Spleen (tissue), 11 donors: Measurements from ENCODE around the gene UNC50. TPM values are rescaled to one million over a fixed set of nuclear protein-coding genes. Genes with fewer than 3 reads are reported as not detected.

Experiments used
- DNase-seq: peaks from one replicate; pipeline ENCODE4 v3.0.0-alpha.2; 2020
- H3K27ac ChIP-seq, 8 donors: fragments of 200-600 bp; sonication (generic) in 7 of 8; 1 replicate in 4 of 8; 2 replicates in 4 of 8; pipeline versions ENCODE4 v1.5.0 to v1.8.0; 2016 to 2021; ENCODE audit warnings: inconsistent platforms in 4 of 8, mild to moderate bottlenecking in 4 of 8, moderate library complexity in 1 of 8
- H3K27me3 ChIP-seq, 7 donors: fragments of 200-600 bp; sonication (generic) in 6 of 7; replicated peaks in 1 of 7; 1 replicate in 4 of 7; 2 replicates in 3 of 7; pipeline versions ENCODE4 v1.5.0 to v1.8.0; 2016 to 2021; ENCODE audit warnings: inconsistent platforms in 3 of 7, mild to moderate bottlenecking in 1 of 7
- H3K36me3 ChIP-seq, 6 donors: fragments of 200-600 bp; sonication (generic) in 5 of 6; 1 replicate in 4 of 6; 2 replicates in 2 of 6; pipeline versions ENCODE4 v1.5.0 to v1.8.0; 2016 to 2021; ENCODE audit warnings: inconsistent platforms in 2 of 6
- H3K4me1 ChIP-seq, 6 donors: fragments of 200-600 bp; sonication (generic) in 5 of 6; 1 replicate in 3 of 6; 2 replicates in 3 of 6; pipeline versions ENCODE4 v1.5.0 to v1.8.0; 2016 to 2021; ENCODE audit warnings: inconsistent platforms in 3 of 6
- H3K4me3 ChIP-seq, 8 donors: fragments of 200-600 bp; sonication (generic) in 7 of 8; 1 replicate in 4 of 8; 2 replicates in 4 of 8; pipeline versions ENCODE4 v1.5.0 to v1.8.0; 2016 to 2021; ENCODE audit warnings: inconsistent platforms in 4 of 8, mild to moderate bottlenecking in 4 of 8, moderate library complexity in 2 of 8
- H3K9me3 ChIP-seq, 8 donors: fragments of 200-600 bp; sonication (generic) in 7 of 8; 1 replicate in 4 of 8; 2 replicates in 4 of 8; pipeline versions ENCODE4 v1.5.0 to v1.8.0; 2016 to 2021; ENCODE audit warnings: inconsistent platforms in 4 of 8
- POLR2A ChIP-seq, 3 donors: fragments of 450-650 bp; IDR thresholded peaks; one replicate each; pipeline ENCODE4 v1.5.1; 2017; ENCODE audit warnings: antibody characterized with exemption in 3 of 3, mild to moderate bottlenecking in 1 of 3
- POLR2AphosphoS5 ChIP-seq, 3 donors: sonication (generic); formaldehyde crosslinking; IDR thresholded peaks; one replicate each; pipeline ENCODE4 v1.5.1; 2017; ENCODE audit warnings: antibody characterized with exemption in 3 of 3
- WGBS, 5 donors: extraction: QIAGEN DNeasy Blood & Tissue Kit in 3 of 5; methylation state at CpG; one replicate each; pipeline versions ENCODE4 v1.1.5 to v1.1.7; 2013 to 2018; 5-methylcytosine and 5-hydroxymethylcytosine counted together
- intact Hi-C: fragments of 100-400 bp; cut with DNase I; formaldehyde crosslinking; loops from one replicate; pipeline ENCODE4 v1.15.0; 2023; ENCODE audit warnings: low total_unique reads
- polyA plus RNA-seq, 3 donors: library from polyadenylated mRNA; stranded (reverse); fragments of 200-250 nt; gene quantifications; one replicate each; pipeline ENCODE4 v1.2.1, GENCODE V29; 2013
- total RNA-seq, 7 donors: library from RNA; depleted of rRNA in 3 of 7; stranded (reverse); fragments of >200 nt in 3 of 7; fragmentation: NEBNext Ultra II Directional in 4 of 7; extraction: Animal tissue kit (Norgen Biotek cat#: 25700) in 4 of 7; gene quantifications; one replicate each; pipeline versions ENCODE4 v1.1.0 to v1.2.1, GENCODE V29; 2016 to 2021
- TF ChIP-seq, protein P1 (sequence below), 11 experiments: fragments of 200-600 bp in 7 of 11; fragments of 450-650 bp in 4 of 11; sonication (generic) in 4 of 11; IDR thresholded peaks in 8 of 11; conservative IDR thresholded peaks in 3 of 11; 1 replicate in 7 of 11; 2 replicates in 4 of 11; pipeline versions ENCODE4 v1.4.0 to v1.8.0; 2016 to 2021; ENCODE audit warnings: antibody characterized with exemption in 11 of 11, inconsistent platforms in 4 of 11, mild to moderate bottlenecking in 1 of 11
- donor health status: healthy with polysubstance abuse.
- donor health status: DM: no; HTN: no; CAD: no; lungs with moderate emphysema.
- donor health status: DM: no; HTN: no; CAD: no.
- donor health status: Bipolar disorder and iron deficiency.
- donor health status: healthy.
- donor health status: DM: no; HTN: no; CAD: no.
- donor health status: DM: yes; HTN: yes; CAD: no.

Gene UNC50
- total and polyA plus RNA-seq, 10 donors: 32.1 to 56.5 (median 43.3) TPM

DNA sequence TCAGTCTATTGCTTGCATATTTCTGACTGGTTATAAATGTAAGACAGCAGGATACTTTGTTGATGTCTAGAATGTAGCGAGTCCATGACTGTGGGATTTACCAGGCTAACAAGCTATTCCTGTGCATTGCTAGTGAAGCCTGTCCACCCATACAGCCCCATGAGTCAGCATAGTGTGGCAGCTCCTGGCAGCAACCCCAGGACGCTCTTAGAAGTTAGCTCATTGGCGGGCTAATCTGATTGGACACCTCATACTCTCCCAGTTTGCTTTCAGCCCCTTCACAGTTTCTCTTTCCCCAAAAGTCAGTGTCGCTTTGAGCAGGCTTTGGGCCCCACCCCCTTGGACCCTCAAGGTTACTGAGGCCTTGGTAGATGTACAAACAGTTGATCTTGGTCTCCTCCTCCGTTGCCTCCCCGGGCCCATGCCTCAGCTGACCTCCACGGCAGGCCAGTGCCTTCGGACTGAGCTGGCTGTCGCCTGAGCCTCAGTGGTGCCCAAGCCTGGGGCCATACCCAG lies 48.1 kb upstream of the UNC50 start:
- no peak overlapping the region for H3K27ac ChIP-seq
- no peaks in the 10 kb centered on the region for H3K9me3 ChIP-seq
- H3K4me3 ChIP-seq: no peak overlapping the region
- no peak for TF ChIP-seq POLR2A (IDR thresholded peaks at IDR 0.05)
- TF ChIP-seq POLR2AphosphoS5 (IDR thresholded peaks at IDR 0.05): peak in 1 of 3 donors; percentile 23
- H3K4me1 ChIP-seq: peaks cover 0 to 35% (median 5%) of the 10 kb centered on the region in 6 donors
- H3K36me3 ChIP-seq: peaks cover 0 to 99% (median 60%) of the 10 kb centered on the region in 6 donors
- no peak for DNase-seq
- 87 to 93% (median 91%) methylated on average over 9 of the region's 9 CpGs for WGBS, 5 donors
- intact Hi-C loops: no loop called here
- H3K27me3 ChIP-seq: no peaks in the 10 kb centered on the region

DNA sequence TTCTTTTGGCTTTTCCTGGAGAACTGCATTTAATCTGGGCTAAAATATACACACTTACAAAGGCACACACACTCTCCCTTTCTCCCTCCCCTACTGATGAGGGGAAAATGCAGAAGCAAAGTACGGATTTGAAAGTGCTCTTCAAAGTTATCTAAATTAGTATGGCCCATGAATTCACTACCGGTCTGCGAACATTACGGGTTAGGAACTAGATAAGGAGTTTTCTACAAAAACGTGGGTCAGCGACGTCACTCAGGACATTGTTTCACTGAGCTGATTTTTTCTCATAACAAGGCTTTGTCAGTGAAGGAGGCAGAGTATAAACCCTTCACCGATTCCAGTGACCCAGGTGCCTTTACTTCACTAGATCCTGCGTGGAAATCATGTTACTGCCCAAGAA lies 47.4 kb upstream of the UNC50 start:
- no peaks in the 10 kb centered on the region for H3K9me3 ChIP-seq
- H3K36me3 ChIP-seq: peaks cover 0 to 99% (median 60%) of the 10 kb centered on the region in 6 donors
- no peak for TF ChIP-seq POLR2AphosphoS5 (IDR thresholded peaks at IDR 0.05)
- TF ChIP-seq POLR2A (IDR thresholded peaks at IDR 0.05): no peak
- TF ChIP-seq, protein P1, sequence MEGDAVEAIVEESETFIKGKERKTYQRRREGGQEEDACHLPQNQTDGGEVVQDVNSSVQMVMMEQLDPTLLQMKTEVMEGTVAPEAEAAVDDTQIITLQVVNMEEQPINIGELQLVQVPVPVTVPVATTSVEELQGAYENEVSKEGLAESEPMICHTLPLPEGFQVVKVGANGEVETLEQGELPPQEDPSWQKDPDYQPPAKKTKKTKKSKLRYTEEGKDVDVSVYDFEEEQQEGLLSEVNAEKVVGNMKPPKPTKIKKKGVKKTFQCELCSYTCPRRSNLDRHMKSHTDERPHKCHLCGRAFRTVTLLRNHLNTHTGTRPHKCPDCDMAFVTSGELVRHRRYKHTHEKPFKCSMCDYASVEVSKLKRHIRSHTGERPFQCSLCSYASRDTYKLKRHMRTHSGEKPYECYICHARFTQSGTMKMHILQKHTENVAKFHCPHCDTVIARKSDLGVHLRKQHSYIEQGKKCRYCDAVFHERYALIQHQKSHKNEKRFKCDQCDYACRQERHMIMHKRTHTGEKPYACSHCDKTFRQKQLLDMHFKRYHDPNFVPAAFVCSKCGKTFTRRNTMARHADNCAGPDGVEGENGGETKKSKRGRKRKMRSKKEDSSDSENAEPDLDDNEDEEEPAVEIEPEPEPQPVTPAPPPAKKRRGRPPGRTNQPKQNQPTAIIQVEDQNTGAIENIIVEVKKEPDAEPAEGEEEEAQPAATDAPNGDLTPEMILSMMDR (IDR thresholded peaks at IDR 0.05 in 8 of 11, conservative IDR thresholded peaks at IDR 0.05 in 3 of 11): no peak
- intact Hi-C loops: no loop called here
- peaks cover 0 to 32% (median 5%) of the 10 kb centered on the region in 6 donors for H3K4me1 ChIP-seq
- DNase-seq: no peak
- no peak overlapping the region for H3K27ac ChIP-seq
- H3K4me3 ChIP-seq: no peak overlapping the region
- WGBS, 5 donors: 93 to 96% (median 95%) methylated on average over 9 of the region's 9 CpGs
- no peaks in the 10 kb centered on the region for H3K27me3 ChIP-seq

DNA sequence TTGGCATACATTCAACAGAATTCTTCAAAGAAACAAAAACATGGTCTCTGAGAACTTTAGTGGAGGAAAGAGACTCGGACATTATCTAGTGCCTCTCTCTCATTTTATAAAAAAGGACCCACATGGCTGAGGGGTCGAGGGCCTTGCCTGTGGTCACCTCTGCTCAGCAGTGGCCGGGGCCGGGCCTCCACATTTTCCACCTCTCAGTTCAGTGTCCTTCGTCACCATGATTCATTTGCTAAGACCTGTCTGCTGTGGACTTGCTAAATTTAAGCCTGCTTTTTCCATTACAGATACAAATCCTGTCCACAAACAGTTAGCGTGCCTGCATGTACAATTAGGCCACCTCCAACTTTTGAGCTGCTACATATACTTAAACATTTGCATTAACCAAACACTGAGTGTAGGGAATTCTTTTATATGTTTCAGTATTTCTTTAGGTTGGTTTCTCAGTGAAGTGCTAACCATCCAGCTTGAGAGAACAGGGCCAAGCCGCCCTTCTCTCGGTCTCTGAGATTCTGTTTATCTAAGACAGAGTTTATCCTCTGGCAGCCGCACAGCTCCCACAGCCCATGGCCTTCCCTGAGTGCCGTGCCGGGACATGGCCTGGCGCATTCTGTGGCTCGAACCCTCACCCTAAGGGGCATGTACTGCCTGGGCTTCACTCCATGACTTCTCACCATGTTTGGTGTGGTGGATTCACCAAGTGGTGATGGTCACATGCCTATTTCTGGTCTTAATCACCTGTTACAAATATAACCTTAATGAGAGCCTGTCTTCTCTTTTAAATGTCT lies 46.3 kb upstream of the UNC50 start:
- H3K4me3 ChIP-seq: no peak overlapping the region
- peaks cover 0 to 100% (median 67%) of the 10 kb centered on the region in 6 donors for H3K36me3 ChIP-seq
- TF ChIP-seq POLR2A (IDR thresholded peaks at IDR 0.05) (no peak), POLR2AphosphoS5 (IDR thresholded peaks at IDR 0.05) (no peak)
- TF ChIP-seq, protein P1 (IDR thresholded peaks at IDR 0.05 in 8 of 11, conservative IDR thresholded peaks at IDR 0.05 in 3 of 11): no peak
- DNase-seq: no peak
- H3K27me3 ChIP-seq: no peaks in the 10 kb centered on the region
- 92 to 94% (median 93%) methylated on average over 13 of the region's 13 CpGs for WGBS, 5 donors
- H3K4me1 ChIP-seq: peaks cover 0 to 21% (median 0%) of the 10 kb centered on the region in 6 donors
- intact Hi-C loops: no loop called here
- no peaks in the 10 kb centered on the region for H3K9me3 ChIP-seq
- H3K27ac ChIP-seq: no peak overlapping the region

DNA sequence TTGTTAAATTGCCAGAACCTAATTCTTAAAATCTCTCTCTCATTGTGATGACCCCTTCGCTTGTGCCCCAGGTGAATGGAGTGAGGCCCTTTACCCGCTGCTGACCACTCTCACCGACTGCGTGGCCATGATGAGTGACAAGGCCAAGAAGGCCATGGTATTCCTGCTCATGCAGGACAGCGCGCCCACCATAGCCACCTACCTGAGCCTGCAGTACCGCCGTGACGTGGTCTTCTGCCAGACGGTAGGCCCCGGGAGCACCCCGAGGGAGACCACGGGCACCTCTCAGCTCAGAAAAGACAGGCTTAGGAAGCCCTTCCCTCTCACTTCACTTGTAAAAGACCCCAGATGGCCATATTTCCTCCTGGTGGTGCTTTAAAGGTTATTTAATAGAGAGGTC lies 45.0 kb upstream of the UNC50 start:
- WGBS, 5 donors: 96 to 99% (median 98%) methylated on average over 11 to 13 of the region's 13 CpGs
- peaks cover 0 to 18% (median 0%) of the 10 kb centered on the region in 6 donors for H3K4me1 ChIP-seq

More for the DNA sequence above, 45.0 kb upstream of the UNC50 start:
- Histone ChIP-seq H3K9me3 (no peaks in the 10 kb centered on the region), H3K36me3 (peaks cover 0 to 100% (median 76%) of the 10 kb centered on the region in 6 donors), H3K4me3 (no peak overlapping the region), H3K27me3 (no peaks in the 10 kb centered on the region), H3K27ac (no peak overlapping the region)
- intact Hi-C loops: no loop called here
- TF ChIP-seq POLR2A (IDR thresholded peaks at IDR 0.05) (no peak), POLR2AphosphoS5 (IDR thresholded peaks at IDR 0.05) (no peak)
- TF ChIP-seq, protein P1 (IDR thresholded peaks at IDR 0.05 in 8 of 11, conservative IDR thresholded peaks at IDR 0.05 in 3 of 11): no peak
- no peak for DNase-seq
